ENCODE measurements around the gene ZNF418.
A peak's percentile ranks its signal among the peaks of the same experiment; 100 is the strongest.

Gene ZNF418

GRCh38 chr19:57961785-57962184 is 26.6 kb upstream of the ZNF418 start:
- H2BK5ac ChIP-seq (ENCODE audit: low read length) = no peak overlapping the region
- no peak overlapping the region for H3K9ac ChIP-seq (ENCODE audit: low read depth, low read length, poor library complexity)
- H3K14ac ChIP-seq (ENCODE audit: low read length) = no peak overlapping the region
- H3K18ac ChIP-seq (ENCODE audit: low read length) = no peak overlapping the region
- DNase-seq (ENCODE audit: low spot score) = no peak
- H4K8ac ChIP-seq (ENCODE audit: low read depth, low read length) = no peak overlapping the region
- no peak overlapping the region for H2AFZ ChIP-seq (ENCODE audit: low read length)
- H2AK5ac ChIP-seq (ENCODE audit: low read depth, low read length) = no peak overlapping the region
- no peak overlapping the region for H2BK15ac ChIP-seq (ENCODE audit: low read length)
- no peaks in the 10 kb centered on the region for H3K27me3 ChIP-seq (ENCODE audit: control insufficient read depth in 3 of 3, insufficient read depth in 3 of 3, low read depth in 1 of 3, low read length in 3 of 3)
- no peak overlapping the region for H3K27ac ChIP-seq (replicated peaks; ENCODE audit: low read length)
- no peaks in the 10 kb centered on the region for H3K79me1 ChIP-seq (ENCODE audit: low read depth, low read length)
- H3K23ac ChIP-seq (ENCODE audit: low read depth, low read length, poor library complexity) = no peak overlapping the region
- no CpG with 5 or more reads among the region's 1 CpG for WGBS, 2 donors (ENCODE audit: extremely low coverage in 2 of 2, insufficient read length in 2 of 2, insufficient replicate concordance in 1 of 2)
- no peak overlapping the region for H2BK12ac ChIP-seq (ENCODE audit: low read length)
- no peak overlapping the region for H3K4ac ChIP-seq (ENCODE audit: low read length)
- no peak overlapping the region for H2BK120ac ChIP-seq (ENCODE audit: low read depth, low read length)
- no peak overlapping the region for H3K4me2 ChIP-seq (ENCODE audit: insufficient read depth, low read length, poor library complexity, severe bottlenecking)
- H3K36me3 ChIP-seq (replicated peaks in 1 of 2; ENCODE audit: control insufficient read depth in 2 of 2, insufficient read depth in 2 of 2, low read length in 2 of 2) = no peaks in the 10 kb centered on the region
- no peak overlapping the region for H3K4me3 ChIP-seq (ENCODE audit: low read length in 2 of 2)
- no peaks in the 10 kb centered on the region for H3K4me1 ChIP-seq (ENCODE audit: control insufficient read depth in 2 of 2, insufficient read depth in 1 of 2, low read depth in 1 of 2, low read length in 2 of 2)
- H3K9me3 ChIP-seq (replicated peaks in 1 of 2; ENCODE audit: control insufficient read depth in 2 of 2, insufficient read depth in 1 of 2, low read depth in 1 of 2, low read length in 2 of 2) = peaks cover 19 to 43% of the 10 kb centered on the region in 2 donors
- no peak overlapping the region for H4K91ac ChIP-seq (ENCODE audit: low read depth, low read length, poor library complexity)

GRCh38 chr19:57954996-57955395 is 19.8 kb upstream of the ZNF418 start:
- Histone ChIP-seq H3K79me1 (ENCODE audit: low read depth, low read length) (no peaks in the 10 kb centered on the region), H3K18ac (ENCODE audit: low read length) (no peak overlapping the region), H3K27ac (replicated peaks; ENCODE audit: low read length) (no peak overlapping the region), H3K9me3 (replicated peaks in 1 of 2; ENCODE audit: control insufficient read depth in 2 of 2, insufficient read depth in 1 of 2, low read depth in 1 of 2, low read length in 2 of 2) (peaks cover 35 to 36% of the 10 kb centered on the region in 2 donors), H3K4me1 (ENCODE audit: control insufficient read depth in 2 of 2, insufficient read depth in 1 of 2, low read depth in 1 of 2, low read length in 2 of 2) (no peaks in the 10 kb centered on the region), H2BK15ac (ENCODE audit: low read length) (no peak overlapping the region), H3K23ac (ENCODE audit: low read depth, low read length, poor library complexity) (no peak overlapping the region), H4K91ac (ENCODE audit: low read depth, low read length, poor library complexity) (no peak overlapping the region), H3K36me3 (replicated peaks in 1 of 2; ENCODE audit: control insufficient read depth in 2 of 2, insufficient read depth in 2 of 2, low read length in 2 of 2) (no peaks in the 10 kb centered on the region), H3K4me3 (ENCODE audit: low read length in 2 of 2) (no peak overlapping the region), H3K14ac (ENCODE audit: low read length) (no peak overlapping the region), H2BK12ac (ENCODE audit: low read length) (no peak overlapping the region), H3K27me3 (ENCODE audit: control insufficient read depth in 3 of 3, insufficient read depth in 3 of 3, low read depth in 1 of 3, low read length in 3 of 3) (no peaks in the 10 kb centered on the region), H3K4ac (ENCODE audit: low read length) (no peak overlapping the region), H2AFZ (ENCODE audit: low read length) (no peak overlapping the region), H3K4me2 (ENCODE audit: insufficient read depth, low read length, poor library complexity, severe bottlenecking) (no peak overlapping the region), H2BK120ac (ENCODE audit: low read depth, low read length) (no peak overlapping the region), H2AK5ac (ENCODE audit: low read depth, low read length) (no peak overlapping the region), H4K8ac (ENCODE audit: low read depth, low read length) (no peak overlapping the region), H2BK5ac (ENCODE audit: low read length) (no peak overlapping the region), H3K9ac (ENCODE audit: low read depth, low read length, poor library complexity) (no peak overlapping the region)
- no peak for DNase-seq (ENCODE audit: low spot score)
- no CpG with 5 or more reads among the region's 4 CpGs for WGBS, 2 donors (ENCODE audit: extremely low coverage in 2 of 2, insufficient read length in 2 of 2, insufficient replicate concordance in 1 of 2)

- Histone ChIP-seq H2BK15ac (ENCODE audit: low read length) (no peak overlapping the region), H3K23ac (ENCODE audit: low read depth, low read length, poor library complexity) (no peak overlapping the region), H3K18ac (ENCODE audit: low read length) (no peak overlapping the region), H3K9me3 (replicated peaks in 1 of 2; ENCODE audit: control insufficient read depth in 2 of 2, insufficient read depth in 1 of 2, low read depth in 1 of 2, low read length in 2 of 2) (peaks cover 27 to 35% of the 10 kb centered on the region in 2 donors), H3K4me2 (ENCODE audit: insufficient read depth, low read length, poor library complexity, severe bottlenecking) (no peak overlapping the region), H2BK12ac (ENCODE audit: low read length) (no peak overlapping the region), H3K9ac (ENCODE audit: low read depth, low read length, poor library complexity) (no peak overlapping the region), H4K91ac (ENCODE audit: low read depth, low read length, poor library complexity) (no peak overlapping the region), H2BK120ac (ENCODE audit: low read depth, low read length) (no peak overlapping the region), H2AK5ac (ENCODE audit: low read depth, low read length) (no peak overlapping the region), H4K8ac (ENCODE audit: low read depth, low read length) (no peak overlapping the region), H2AFZ (ENCODE audit: low read length) (peak overlapping the region; percentile 35), H3K27ac (replicated peaks; ENCODE audit: low read length) (no peak overlapping the region), H3K27me3 (ENCODE audit: control insufficient read depth in 3 of 3, insufficient read depth in 3 of 3, low read depth in 1 of 3, low read length in 3 of 3) (no peaks in the 10 kb centered on the region), H2BK5ac (ENCODE audit: low read length) (no peak overlapping the region), H3K14ac (ENCODE audit: low read length) (no peak overlapping the region), H3K36me3 (replicated peaks in 1 of 2; ENCODE audit: control insufficient read depth in 2 of 2, insufficient read depth in 2 of 2, low read length in 2 of 2) (peaks cover 0 to 11% of the 10 kb centered on the region in 2 donors), H3K4me1 (ENCODE audit: control insufficient read depth in 2 of 2, insufficient read depth in 1 of 2, low read depth in 1 of 2, low read length in 2 of 2) (peaks cover 5 to 7% of the 10 kb centered on the region in 2 donors), H3K79me1 (ENCODE audit: low read depth, low read length) (peaks cover 5% of the 10 kb centered on the region), H3K4me3 (ENCODE audit: low read length in 2 of 2) (no peak overlapping the region), H3K4ac (ENCODE audit: low read length) (no peak overlapping the region)
- DNase-seq (ENCODE audit: low spot score) = no peak
- no CpG with 5 or more reads among the region's 12 CpGs for WGBS, 2 donors (ENCODE audit: extremely low coverage in 2 of 2, insufficient read length in 2 of 2, insufficient replicate concordance in 1 of 2)
These were observed 14.5 kb upstream of the ZNF418 start for GRCh38 chr19:57949702-57950101.

- Histone ChIP-seq H4K91ac (ENCODE audit: low read depth, low read length, poor library complexity) (no peak overlapping the region), H3K23ac (ENCODE audit: low read depth, low read length, poor library complexity) (no peak overlapping the region), H3K36me3 (replicated peaks in 1 of 2; ENCODE audit: control insufficient read depth in 2 of 2, insufficient read depth in 2 of 2, low read length in 2 of 2) (peaks cover under 1 to 15% of the 10 kb centered on the region in 2 donors), H2BK12ac (ENCODE audit: low read length) (no peak overlapping the region), H3K79me1 (ENCODE audit: low read depth, low read length) (peaks cover 5% of the 10 kb centered on the region), H3K18ac (ENCODE audit: low read length) (no peak overlapping the region), H3K4me3 (ENCODE audit: low read length in 2 of 2) (no peak overlapping the region), H3K27me3 (ENCODE audit: control insufficient read depth in 3 of 3, insufficient read depth in 3 of 3, low read depth in 1 of 3, low read length in 3 of 3) (no peaks in the 10 kb centered on the region), H2BK5ac (ENCODE audit: low read length) (no peak overlapping the region), H2BK120ac (ENCODE audit: low read depth, low read length) (no peak overlapping the region), H3K4me2 (ENCODE audit: insufficient read depth, low read length, poor library complexity, severe bottlenecking) (no peak overlapping the region), H2AFZ (ENCODE audit: low read length) (no peak overlapping the region), H3K14ac (ENCODE audit: low read length) (no peak overlapping the region), H3K27ac (replicated peaks; ENCODE audit: low read length) (no peak overlapping the region), H4K8ac (ENCODE audit: low read depth, low read length) (no peak overlapping the region), H3K4me1 (ENCODE audit: control insufficient read depth in 2 of 2, insufficient read depth in 1 of 2, low read depth in 1 of 2, low read length in 2 of 2) (peaks cover 5 to 7% of the 10 kb centered on the region in 2 donors), H3K4ac (ENCODE audit: low read length) (no peak overlapping the region), H3K9me3 (replicated peaks in 1 of 2; ENCODE audit: control insufficient read depth in 2 of 2, insufficient read depth in 1 of 2, low read depth in 1 of 2, low read length in 2 of 2) (peaks cover 24 to 35% of the 10 kb centered on the region in 2 donors), H2BK15ac (ENCODE audit: low read length) (no peak overlapping the region), H2AK5ac (ENCODE audit: low read depth, low read length) (no peak overlapping the region), H3K9ac (ENCODE audit: low read depth, low read length, poor library complexity) (no peak overlapping the region)
- DNase-seq (ENCODE audit: low spot score) = no peak
- no CpG with 5 or more reads among the region's 24 CpGs for WGBS, 2 donors (ENCODE audit: extremely low coverage in 2 of 2, insufficient read length in 2 of 2, insufficient replicate concordance in 1 of 2)
These were observed 14.1 kb upstream of the ZNF418 start for GRCh38 chr19:57949296-57949695.
